ENCODE results near the gene ZFC3H1.

ZFC3H1 gene

DNA sequence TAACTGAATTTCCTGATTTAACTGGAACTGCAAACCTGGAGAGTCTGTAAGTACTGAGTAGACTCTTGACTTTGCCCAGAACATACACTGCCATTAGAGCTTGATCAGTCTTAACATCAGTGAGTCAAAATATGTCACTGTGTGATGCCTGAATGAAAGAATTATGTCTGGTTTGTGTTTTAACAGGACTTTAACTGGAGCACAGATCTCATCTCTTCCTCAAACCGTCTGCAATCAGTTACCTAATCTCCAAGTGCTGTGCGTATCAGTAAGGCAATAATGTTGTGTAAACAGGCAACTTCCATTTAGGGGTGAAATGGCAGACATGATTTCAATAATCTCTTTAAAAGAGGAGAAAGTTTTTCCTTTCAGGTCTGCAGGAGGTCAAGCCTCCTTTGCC, 97.0 kb downstream of the ZFC3H1 start:
- DNase-seq: no peak

DNA sequence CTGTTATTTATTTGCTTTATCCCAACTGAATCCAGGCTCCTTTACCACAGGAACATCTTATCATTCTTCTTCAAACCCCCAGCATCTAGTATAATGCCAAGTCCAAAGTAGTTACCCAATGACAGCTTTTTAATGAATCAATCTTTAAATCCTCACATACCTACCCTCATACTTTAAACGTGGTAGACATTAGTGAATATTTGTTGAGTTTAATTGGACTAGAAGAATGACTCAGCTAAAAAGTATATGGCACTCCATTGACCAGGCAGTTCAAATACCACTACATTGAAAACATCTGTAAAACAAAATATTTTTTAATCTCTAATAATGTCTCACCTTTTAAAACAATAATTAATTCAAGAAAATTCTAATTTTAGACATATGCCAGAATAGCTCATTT, 98.1 kb downstream of the ZFC3H1 start:
- DNase-seq: no peak

DNA sequence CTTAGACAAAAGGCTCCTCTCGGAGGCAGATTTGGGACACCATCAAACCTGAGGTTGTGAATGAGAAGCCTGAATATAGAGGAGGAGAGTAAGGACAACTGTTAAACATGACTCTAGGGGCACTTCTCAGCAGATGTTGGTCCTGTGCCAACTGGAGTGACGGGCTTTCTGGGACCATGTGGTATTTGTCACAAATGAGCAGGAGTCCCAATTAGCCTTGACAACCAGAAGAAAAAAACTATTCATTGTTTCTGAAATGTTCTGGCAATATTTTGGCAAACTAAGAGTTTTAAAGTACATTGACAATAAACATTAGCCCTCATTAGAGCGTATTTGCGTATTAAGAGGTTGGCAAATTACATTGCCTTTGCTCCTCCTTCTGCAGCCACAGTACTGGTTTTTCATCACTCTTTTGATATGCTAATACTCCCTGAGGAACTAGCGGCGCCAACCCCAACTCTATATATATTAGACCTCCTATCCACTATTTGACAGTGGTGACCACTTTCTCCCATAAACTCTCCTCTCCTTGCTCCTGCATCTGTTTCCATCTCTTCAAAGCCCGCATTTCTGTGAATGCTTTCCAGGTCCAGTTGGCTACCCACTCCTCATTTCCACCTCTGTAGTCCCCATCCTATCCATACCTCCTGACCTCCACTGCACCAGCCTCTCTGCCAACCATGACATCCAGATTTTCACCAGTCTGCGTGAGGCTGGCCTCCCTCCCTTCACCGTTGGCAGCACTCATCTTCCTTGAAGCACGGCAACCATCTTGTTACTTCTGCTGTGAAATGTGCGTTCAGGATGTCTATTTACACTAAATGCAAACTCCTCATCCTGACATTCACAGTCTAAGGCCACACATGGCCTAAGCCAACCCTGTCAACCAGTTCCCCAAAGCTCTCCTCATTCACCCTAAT, 100.7 kb downstream of the ZFC3H1 start:
- DNase-seq: no peak
